ENCODE measurements around the gene MARK4.

DNA sequence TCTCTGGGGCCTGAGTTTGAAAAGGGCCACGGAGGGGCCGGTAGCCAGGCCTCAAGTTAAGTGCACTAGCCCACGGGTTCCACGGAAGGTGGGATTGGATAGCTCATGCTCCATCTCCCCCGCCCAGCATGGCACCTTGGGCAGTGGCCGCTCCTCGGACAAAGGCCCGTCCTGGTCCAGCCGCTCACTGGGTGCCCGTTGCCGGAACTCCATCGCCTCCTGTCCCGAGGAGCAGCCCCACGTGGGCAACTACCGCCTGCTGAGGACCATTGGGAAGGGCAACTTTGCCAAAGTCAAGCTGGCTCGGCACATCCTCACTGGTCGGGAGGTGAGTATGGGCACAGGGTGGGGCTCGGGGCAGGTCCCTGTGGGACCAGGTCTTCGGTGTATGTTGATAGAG, 7.8 kb downstream of the MARK4 start:
- no peak for TF ChIP-seq TAF1 (conservative IDR thresholded peaks at IDR 0.05)
- no peak for TF ChIP-seq RAD21 (IDR thresholded peaks at IDR 0.05)
- TF ChIP-seq, protein P1, sequence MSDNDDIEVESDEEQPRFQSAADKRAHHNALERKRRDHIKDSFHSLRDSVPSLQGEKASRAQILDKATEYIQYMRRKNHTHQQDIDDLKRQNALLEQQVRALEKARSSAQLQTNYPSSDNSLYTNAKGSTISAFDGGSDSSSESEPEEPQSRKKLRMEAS (IDR thresholded peaks at IDR 0.05) = no peak
- TF ChIP-seq CTCF (IDR thresholded peaks at IDR 0.05; ENCODE audit: low read depth, low read length, missing input control) = no peak
- TF ChIP-seq GABPA (IDR thresholded peaks at IDR 0.05 in 1 of 2, conservative IDR thresholded peaks at IDR 0.05 in 1 of 2) = no peak
- no peak for TF ChIP-seq HNF4A (conservative IDR thresholded peaks at IDR 0.05)
- no peak for TF ChIP-seq RXRA (IDR thresholded peaks at IDR 0.05)
- TF ChIP-seq REST (IDR thresholded peaks at IDR 0.05) = no peak
- no peak for TF ChIP-seq JUND (IDR thresholded peaks at IDR 0.05)

Measured in liver (tissue), 3 donors.